WTC11 (cell line): ENCODE data around the gene CSNK1A1. TPM values are rescaled to one million over a fixed set of nuclear protein-coding genes. Genes with fewer than 3 reads are reported as not detected.

Experiments
- ATAC-seq: fragments of 200-7000 bp; cut with Tn5 transposase; 2 replicates; pipeline ENCODE4 v1.10.0; 2021; ENCODE audit warnings: mild to moderate bottlenecking, moderate library complexity
- CTCF ChIA-PET: fragments of 300-600 bp; sonication (Branson Sonifier 250); formaldehyde crosslinking; loops from one replicate; lab custom pipeline; 2021; ENCODE audit warnings: antibody characterized with exemption; lab: Charles Lee
- POLR2A ChIA-PET: fragments of 350-600 bp; sonication (Branson Sonifier 250); formaldehyde crosslinking; loops from one replicate; lab custom pipeline; 2021; ENCODE audit warnings: antibody characterized with exemption; lab: Charles Lee
- DNase-seq: peaks from one replicate; pipeline ENCODE4 v3.0.0; 2021; ENCODE audit warnings: low spot score
- H3K27ac Mint-ChIP-seq: 2 replicates; pipeline ENCODE4 v1.8.0; 2021; ENCODE audit warnings: mixed read lengths
- H3K27me3 Mint-ChIP-seq: 2 replicates; pipeline ENCODE4 v1.8.0; 2021; ENCODE audit warnings: low read depth, mild to moderate bottlenecking, moderate library complexity, mixed read lengths
- H3K36me3 Mint-ChIP-seq: 2 replicates; pipeline ENCODE4 v1.8.0; 2021; ENCODE audit warnings: mixed read lengths
- H3K4me1 Mint-ChIP-seq: 2 replicates; pipeline ENCODE4 v1.8.0; 2022; ENCODE audit warnings: mixed read lengths
- H3K4me3 Mint-ChIP-seq: 2 replicates; pipeline ENCODE4 v1.8.0; 2021; ENCODE audit warnings: mild to moderate bottlenecking, moderate library complexity, mixed read lengths
- H3K9me3 Mint-ChIP-seq: 2 replicates; pipeline ENCODE4 v1.8.0; 2021; ENCODE audit warnings: mixed read lengths
- CREM ChIP-seq: sonication (generic); formaldehyde crosslinking; IDR thresholded peaks from 2 replicates; pipeline ENCODE4 v1.8.1; 2022; ENCODE audit warnings: mild to moderate bottlenecking, missing genetic modification reagents, moderate library complexity
- ELF4 ChIP-seq: sonication (generic); formaldehyde crosslinking; IDR thresholded peaks from 2 replicates; pipeline ENCODE4 v1.8.1; 2022; ENCODE audit warnings: low read depth, mild to moderate bottlenecking, moderate library complexity, missing genetic modification reagents
- ESRRA ChIP-seq: sonication (generic); formaldehyde crosslinking; IDR thresholded peaks from 2 replicates; pipeline ENCODE4 v1.8.1; 2022; ENCODE audit warnings: mild to moderate bottlenecking, missing genetic modification reagents, borderline replicate concordance
- FOXP4 ChIP-seq: sonication (generic); formaldehyde crosslinking; IDR thresholded peaks from 2 replicates; pipeline ENCODE4 v1.8.0; 2022; ENCODE audit warnings: mild to moderate bottlenecking, missing genetic modification reagents
- GABPB1 ChIP-seq: sonication (generic); formaldehyde crosslinking; IDR thresholded peaks from 2 replicates; pipeline ENCODE4 v1.8.1; 2023; ENCODE audit warnings: mild to moderate bottlenecking, missing genetic modification reagents
- IRF1 ChIP-seq: sonication (generic); formaldehyde crosslinking; IDR thresholded peaks from 2 replicates; pipeline ENCODE4 v1.8.0; 2023; ENCODE audit warnings: missing genetic modification reagents
- IRF2 ChIP-seq: sonication (generic); formaldehyde crosslinking; IDR thresholded peaks from 2 replicates; pipeline ENCODE4 v1.8.0; 2022; ENCODE audit warnings: low read depth, missing genetic modification reagents, borderline replicate concordance
- JAZF1 ChIP-seq: fragments of 250-450 bp; sonication (Bioruptor Pico); IDR thresholded peaks from 2 replicates; pipeline ENCODE4 v1.9.0; 2021; ENCODE audit warnings: moderate library complexity, mild to moderate bottlenecking, inconsistent platforms
- NFATC4 ChIP-seq: fragments of 250-450 bp; sonication (Bioruptor Pico); IDR thresholded peaks from 2 replicates; pipeline ENCODE4 v1.9.0; 2021; ENCODE audit warnings: mild to moderate bottlenecking
- NFYB ChIP-seq: sonication (generic); formaldehyde crosslinking; conservative IDR thresholded peaks from 2 replicates; pipeline ENCODE4 v1.8.0; 2022; ENCODE audit warnings: low read depth, missing genetic modification reagents
- SOX15 ChIP-seq: fragments of 250-450 bp; sonication (Bioruptor Pico); IDR thresholded peaks from 2 replicates; pipeline ENCODE4 v1.9.0; 2021; ENCODE audit warnings: mild to moderate bottlenecking
- TP53 ChIP-seq: sonication (generic); formaldehyde crosslinking; IDR thresholded peaks from 2 replicates; pipeline ENCODE4 v1.8.1; 2023; ENCODE audit warnings: mild to moderate bottlenecking, missing genetic modification reagents
- ZBTB21 ChIP-seq: sonication (generic); formaldehyde crosslinking; IDR thresholded peaks from 2 replicates; pipeline ENCODE4 v1.8.1; 2023; ENCODE audit warnings: mild to moderate bottlenecking, missing genetic modification reagents, borderline replicate concordance
- ZBTB43 ChIP-seq: sonication (generic); formaldehyde crosslinking; IDR thresholded peaks from 2 replicates; pipeline ENCODE4 v1.8.1; 2023; ENCODE audit warnings: mild to moderate bottlenecking, missing genetic modification reagents
- ZNF219 ChIP-seq: sonication (generic); formaldehyde crosslinking; IDR thresholded peaks from 2 replicates; pipeline ENCODE4 v1.8.0; 2023; ENCODE audit warnings: missing genetic modification reagents, mild to moderate bottlenecking, borderline replicate concordance
- ZNF416 ChIP-seq: fragments of 250-450 bp; sonication (Bioruptor Pico); IDR thresholded peaks from 2 replicates; pipeline ENCODE4 v1.9.0; 2021; ENCODE audit warnings: mild to moderate bottlenecking, inconsistent platforms
- total RNA-seq: library from RNA; stranded (reverse); gene quantifications from 3 replicates; pipeline ENCODE4 v1.2.3, GENCODE V29; 2021
- TF ChIP-seq, protein P1 (sequence below): fragments of 250-450 bp; sonication (Bioruptor Pico); IDR thresholded peaks from 2 replicates; pipeline ENCODE4 v1.9.0; 2021; ENCODE audit warnings: mild to moderate bottlenecking, borderline replicate concordance
- TF ChIP-seq, protein P2 (sequence below): fragments of 200-600 bp; IDR thresholded peaks from 2 replicates; pipeline ENCODE4 v1.8.0; 2022; ENCODE audit warnings: antibody characterized with exemption
- TF ChIP-seq, protein P3 (sequence below): sonication (generic); formaldehyde crosslinking; IDR thresholded peaks from 2 replicates; pipeline ENCODE4 v1.8.0; 2022; ENCODE audit warnings: mild to moderate bottlenecking, missing genetic modification reagents
- TF ChIP-seq, protein P4 (sequence below): sonication (generic); formaldehyde crosslinking; IDR thresholded peaks from 2 replicates; pipeline ENCODE4 v1.8.1; 2023; ENCODE audit warnings: mild to moderate bottlenecking, missing genetic modification reagents, moderate library complexity
- TF ChIP-seq, protein P5 (sequence below): fragments of 250-450 bp; sonication (Bioruptor Pico); conservative IDR thresholded peaks from 2 replicates; pipeline ENCODE4 v1.9.0; 2021; ENCODE audit warnings: mild to moderate bottlenecking
- TF ChIP-seq, protein P6 (sequence below): sonication (generic); formaldehyde crosslinking; IDR thresholded peaks from 2 replicates; pipeline ENCODE4 v1.8.1; 2022; ENCODE audit warnings: low read depth, mild to moderate bottlenecking, moderate library complexity, missing genetic modification reagents, borderline replicate concordance

CSNK1A1 gene
- total RNA-seq, 1 experiment from 2014 or later = 276 TPM

DNA sequence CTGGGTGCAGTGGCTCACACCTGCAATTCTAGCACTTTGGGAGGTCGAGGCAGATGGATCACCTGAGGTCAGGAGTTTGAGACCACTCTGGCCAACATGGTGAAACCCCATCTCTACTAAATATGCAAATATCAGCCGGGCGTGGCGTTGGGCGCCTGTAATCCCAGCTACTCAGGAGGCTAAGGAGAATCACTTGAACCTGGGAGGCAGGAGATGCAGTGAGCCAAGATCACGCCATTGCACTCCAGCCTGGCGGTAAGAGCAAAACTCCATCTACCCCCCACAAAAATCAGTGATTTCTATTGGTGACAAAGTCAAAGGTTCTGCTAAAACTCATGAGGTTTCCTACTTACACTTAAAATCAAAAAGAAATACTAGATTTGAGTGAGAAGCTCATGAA lies 18.8 kb downstream of the CSNK1A1 start (continued):
- TF ChIP-seq IRF2 (CRISPR knock-in tag) = no peak
- TF ChIP-seq, protein P1, sequence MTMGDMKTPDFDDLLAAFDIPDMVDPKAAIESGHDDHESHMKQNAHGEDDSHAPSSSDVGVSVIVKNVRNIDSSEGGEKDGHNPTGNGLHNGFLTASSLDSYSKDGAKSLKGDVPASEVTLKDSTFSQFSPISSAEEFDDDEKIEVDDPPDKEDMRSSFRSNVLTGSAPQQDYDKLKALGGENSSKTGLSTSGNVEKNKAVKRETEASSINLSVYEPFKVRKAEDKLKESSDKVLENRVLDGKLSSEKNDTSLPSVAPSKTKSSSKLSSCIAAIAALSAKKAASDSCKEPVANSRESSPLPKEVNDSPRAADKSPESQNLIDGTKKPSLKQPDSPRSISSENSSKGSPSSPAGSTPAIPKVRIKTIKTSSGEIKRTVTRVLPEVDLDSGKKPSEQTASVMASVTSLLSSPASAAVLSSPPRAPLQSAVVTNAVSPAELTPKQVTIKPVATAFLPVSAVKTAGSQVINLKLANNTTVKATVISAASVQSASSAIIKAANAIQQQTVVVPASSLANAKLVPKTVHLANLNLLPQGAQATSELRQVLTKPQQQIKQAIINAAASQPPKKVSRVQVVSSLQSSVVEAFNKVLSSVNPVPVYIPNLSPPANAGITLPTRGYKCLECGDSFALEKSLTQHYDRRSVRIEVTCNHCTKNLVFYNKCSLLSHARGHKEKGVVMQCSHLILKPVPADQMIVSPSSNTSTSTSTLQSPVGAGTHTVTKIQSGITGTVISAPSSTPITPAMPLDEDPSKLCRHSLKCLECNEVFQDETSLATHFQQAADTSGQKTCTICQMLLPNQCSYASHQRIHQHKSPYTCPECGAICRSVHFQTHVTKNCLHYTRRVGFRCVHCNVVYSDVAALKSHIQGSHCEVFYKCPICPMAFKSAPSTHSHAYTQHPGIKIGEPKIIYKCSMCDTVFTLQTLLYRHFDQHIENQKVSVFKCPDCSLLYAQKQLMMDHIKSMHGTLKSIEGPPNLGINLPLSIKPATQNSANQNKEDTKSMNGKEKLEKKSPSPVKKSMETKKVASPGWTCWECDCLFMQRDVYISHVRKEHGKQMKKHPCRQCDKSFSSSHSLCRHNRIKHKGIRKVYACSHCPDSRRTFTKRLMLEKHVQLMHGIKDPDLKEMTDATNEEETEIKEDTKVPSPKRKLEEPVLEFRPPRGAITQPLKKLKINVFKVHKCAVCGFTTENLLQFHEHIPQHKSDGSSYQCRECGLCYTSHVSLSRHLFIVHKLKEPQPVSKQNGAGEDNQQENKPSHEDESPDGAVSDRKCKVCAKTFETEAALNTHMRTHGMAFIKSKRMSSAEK (CRISPR knock-in tag) = no peak
- no peak for TF ChIP-seq CREM
- no peak for TF ChIP-seq ESRRA

GRCh38 chr5:149529463-149529862 lies 21.8 kb downstream of the CSNK1A1 start:
- Mint-ChIP-seq H3K27ac (peak overlapping the region; percentile 67), H3K9me3 (no peaks in the 10 kb centered on the region), H3K36me3 (peaks cover 9% of the 10 kb centered on the region), H3K4me1 (peaks cover 56% of the 10 kb centered on the region), H3K27me3 (no peaks in the 10 kb centered on the region), H3K4me3 (no peak overlapping the region)
- no peak for ATAC-seq
- CTCF ChIA-PET = no interaction called here
- DNase-seq = no peak
- POLR2A ChIA-PET = no interaction called here
- TF ChIP-seq NFYB (no peak), ELF4 (no peak), TP53 (CRISPR knock-in tag) (no peak), GABPB1 (CRISPR knock-in tag) (no peak), ZNF219 (CRISPR knock-in tag) (no peak), CREM (no peak), ZBTB43 (CRISPR knock-in tag) (no peak), FOXP4 (CRISPR knock-in tag) (no peak), SOX15 (CRISPR knock-in tag) (no peak), JAZF1 (CRISPR knock-in tag) (no peak), ZBTB21 (CRISPR knock-in tag) (no peak), ZNF416 (no peak), IRF1 (CRISPR knock-in tag) (no peak), NFATC4 (no peak)
- TF ChIP-seq, protein P2, sequence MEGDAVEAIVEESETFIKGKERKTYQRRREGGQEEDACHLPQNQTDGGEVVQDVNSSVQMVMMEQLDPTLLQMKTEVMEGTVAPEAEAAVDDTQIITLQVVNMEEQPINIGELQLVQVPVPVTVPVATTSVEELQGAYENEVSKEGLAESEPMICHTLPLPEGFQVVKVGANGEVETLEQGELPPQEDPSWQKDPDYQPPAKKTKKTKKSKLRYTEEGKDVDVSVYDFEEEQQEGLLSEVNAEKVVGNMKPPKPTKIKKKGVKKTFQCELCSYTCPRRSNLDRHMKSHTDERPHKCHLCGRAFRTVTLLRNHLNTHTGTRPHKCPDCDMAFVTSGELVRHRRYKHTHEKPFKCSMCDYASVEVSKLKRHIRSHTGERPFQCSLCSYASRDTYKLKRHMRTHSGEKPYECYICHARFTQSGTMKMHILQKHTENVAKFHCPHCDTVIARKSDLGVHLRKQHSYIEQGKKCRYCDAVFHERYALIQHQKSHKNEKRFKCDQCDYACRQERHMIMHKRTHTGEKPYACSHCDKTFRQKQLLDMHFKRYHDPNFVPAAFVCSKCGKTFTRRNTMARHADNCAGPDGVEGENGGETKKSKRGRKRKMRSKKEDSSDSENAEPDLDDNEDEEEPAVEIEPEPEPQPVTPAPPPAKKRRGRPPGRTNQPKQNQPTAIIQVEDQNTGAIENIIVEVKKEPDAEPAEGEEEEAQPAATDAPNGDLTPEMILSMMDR = no peak
- TF ChIP-seq, protein P3, sequence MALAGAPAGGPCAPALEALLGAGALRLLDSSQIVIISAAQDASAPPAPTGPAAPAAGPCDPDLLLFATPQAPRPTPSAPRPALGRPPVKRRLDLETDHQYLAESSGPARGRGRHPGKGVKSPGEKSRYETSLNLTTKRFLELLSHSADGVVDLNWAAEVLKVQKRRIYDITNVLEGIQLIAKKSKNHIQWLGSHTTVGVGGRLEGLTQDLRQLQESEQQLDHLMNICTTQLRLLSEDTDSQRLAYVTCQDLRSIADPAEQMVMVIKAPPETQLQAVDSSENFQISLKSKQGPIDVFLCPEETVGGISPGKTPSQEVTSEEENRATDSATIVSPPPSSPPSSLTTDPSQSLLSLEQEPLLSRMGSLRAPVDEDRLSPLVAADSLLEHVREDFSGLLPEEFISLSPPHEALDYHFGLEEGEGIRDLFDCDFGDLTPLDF (CRISPR knock-in tag) = no peak
- TF ChIP-seq, protein P4, sequence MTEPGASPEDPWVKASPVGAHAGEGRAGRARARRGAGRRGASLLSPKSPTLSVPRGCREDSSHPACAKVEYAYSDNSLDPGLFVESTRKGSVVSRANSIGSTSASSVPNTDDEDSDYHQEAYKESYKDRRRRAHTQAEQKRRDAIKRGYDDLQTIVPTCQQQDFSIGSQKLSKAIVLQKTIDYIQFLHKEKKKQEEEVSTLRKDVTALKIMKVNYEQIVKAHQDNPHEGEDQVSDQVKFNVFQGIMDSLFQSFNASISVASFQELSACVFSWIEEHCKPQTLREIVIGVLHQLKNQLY (CRISPR knock-in tag) = no peak
- TF ChIP-seq, protein P5, sequence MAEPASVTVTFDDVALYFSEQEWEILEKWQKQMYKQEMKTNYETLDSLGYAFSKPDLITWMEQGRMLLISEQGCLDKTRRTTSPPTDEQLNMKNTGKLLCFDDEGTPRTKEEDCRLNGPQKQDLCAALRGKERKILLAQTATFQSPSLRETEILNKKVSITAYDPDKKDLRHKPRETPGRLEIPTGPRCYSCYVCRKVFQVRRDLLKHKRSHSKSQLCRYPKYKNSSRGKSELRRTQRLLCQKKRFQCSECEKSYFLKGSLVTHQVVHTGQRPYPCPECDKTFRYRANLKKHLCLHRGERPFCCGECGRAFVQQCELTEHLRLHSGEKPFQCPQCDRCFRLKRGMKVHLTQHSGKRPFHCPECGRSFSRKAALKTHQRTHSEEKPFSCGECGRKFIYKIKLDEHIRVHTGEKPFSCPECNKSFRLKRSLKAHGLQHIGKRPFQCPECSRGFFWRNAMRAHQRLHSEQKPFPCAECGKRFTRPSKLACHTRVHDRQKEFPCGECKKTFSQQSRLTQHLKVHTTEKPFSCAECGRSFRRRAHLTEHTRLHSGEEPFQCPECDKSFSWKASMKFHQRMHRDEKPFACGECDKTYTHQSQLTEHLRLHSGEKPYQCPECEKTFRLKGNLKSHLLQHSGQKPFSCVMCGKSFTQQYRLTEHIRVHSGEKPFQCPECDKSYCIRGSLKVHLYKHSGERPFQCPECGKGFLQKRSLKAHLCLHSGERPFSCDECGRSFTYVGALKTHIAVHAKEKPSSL = no peak
- TF ChIP-seq, protein P6, sequence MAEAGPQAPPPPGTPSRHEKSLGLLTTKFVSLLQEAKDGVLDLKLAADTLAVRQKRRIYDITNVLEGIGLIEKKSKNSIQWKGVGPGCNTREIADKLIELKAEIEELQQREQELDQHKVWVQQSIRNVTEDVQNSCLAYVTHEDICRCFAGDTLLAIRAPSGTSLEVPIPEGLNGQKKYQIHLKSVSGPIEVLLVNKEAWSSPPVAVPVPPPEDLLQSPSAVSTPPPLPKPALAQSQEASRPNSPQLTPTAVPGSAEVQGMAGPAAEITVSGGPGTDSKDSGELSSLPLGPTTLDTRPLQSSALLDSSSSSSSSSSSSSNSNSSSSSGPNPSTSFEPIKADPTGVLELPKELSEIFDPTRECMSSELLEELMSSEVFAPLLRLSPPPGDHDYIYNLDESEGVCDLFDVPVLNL (CRISPR knock-in tag) = no peak
